Ovary (tissue), 9 donors: ENCODE data around the gene CASK. TPM values are rescaled to one million over a fixed set of nuclear protein-coding genes. Genes with fewer than 3 reads are reported as not detected.

Experiments
- DNase-seq, 5 donors: peaks; one replicate each; pipeline ENCODE4 v3.0.0-alpha.2; 2019 to 2020
- H3K27ac ChIP-seq, 2 donors: fragments of 200-600 bp; one replicate each; pipeline versions ENCODE4 v1.5.1 to v1.8.0; 2019 to 2022
- H3K27me3 ChIP-seq: fragments of 200-600 bp; one replicate; pipeline ENCODE4 v1.8.0; 2022
- H3K36me3 ChIP-seq: fragments of 200-600 bp; sonication (generic); one replicate; pipeline ENCODE4 v1.5.1; 2019
- H3K4me1 ChIP-seq: one replicate; pipeline ENCODE4 v1.8.1; 2013; ENCODE audit warnings: mild to moderate bottlenecking, moderate library complexity; ENCODE audit not compliant: insufficient read depth
- H3K4me3 ChIP-seq: fragments of 200-600 bp; sonication (generic); one replicate; pipeline ENCODE4 v1.5.1; 2017
- H3K9me3 ChIP-seq, 2 donors: fragments of 200-600 bp in 1 of 2; sonication (generic) in 1 of 2; one replicate each; pipeline versions ENCODE4 v1.5.1 to v1.8.1; 2013 to 2019; ENCODE audit warnings: mild to moderate bottlenecking in 1 of 2, moderate library complexity in 1 of 2
- CTCF ChIP-seq, 3 donors: fragments of 450-650 bp in 2 of 3; fragments of 200-600 bp in 1 of 3; IDR thresholded peaks; one replicate each; pipeline versions ENCODE4 v1.5.1 to v1.8.0; 2016 to 2022; ENCODE audit warnings: antibody characterized with exemption in 3 of 3, mild to moderate bottlenecking in 1 of 3
- EP300 ChIP-seq: sonication (generic); formaldehyde crosslinking; IDR thresholded peaks from one replicate; pipeline ENCODE4 v1.6.1; 2017; ENCODE audit warnings: antibody characterized with exemption
- POLR2A ChIP-seq: fragments of 450-650 bp; IDR thresholded peaks from one replicate; pipeline ENCODE4 v1.6.1; 2017; ENCODE audit warnings: antibody characterized with exemption, mild to moderate bottlenecking, moderate library complexity
- WGBS, 3 donors: extraction: QIAGEN DNeasy Blood & Tissue Kit in 1 of 3; methylation state at CpG; one replicate each; pipeline versions ENCODE4 v1.1.5 to v1.1.7; 2013 to 2017; 5-methylcytosine and 5-hydroxymethylcytosine counted together
- intact Hi-C, 4 donors: fragments of 100-400 bp; cut with DNase I; formaldehyde crosslinking; loops; one replicate each; pipeline versions ENCODE4 v1.11.0 to v1.15.1; 2022 to 2023
- polyA plus RNA-seq, 2 donors: library from polyadenylated mRNA; stranded (reverse); fragments of 200-250 nt in 1 of 2; fragments of 350-450 nt in 1 of 2; fragmentation: Illumina TruSeq in 1 of 2; extraction: RNeasy Lipid Tissue Mini Kit (QIAGEN cat#74804) in 1 of 2; gene quantifications; one replicate each; pipeline ENCODE4 v1.2.3, GENCODE V29; 2013 to 2014
- total RNA-seq, 7 donors: library from RNA; depleted of rRNA in 2 of 7; stranded (reverse); fragments of >200 nt in 2 of 7; fragmentation: NEBNext Ultra II Directional in 3 of 7; extraction: Animal tissue kit (Norgen Biotek cat#: 25700) in 3 of 7; gene quantifications; one replicate each; pipeline versions ENCODE4 v1.1.0 to v1.2.4, GENCODE V29; 2016 to 2023
- donor health status: DM: no; HTN: no; CAD: no; lungs with moderate emphysema.
- donor health status: DM: no; HTN: no; CAD: no.
- donor health status: Bipolar disorder and iron deficiency.
- donor health status: DM: yes; HTN: yes; CAD: no.
- donor health status: DM: no; HTN: no; CAD: no.
- donor health status: DM: yes; HTN: yes; CAD: no.

The CASK gene
- total and polyA plus RNA-seq, 9 donors = 11.3 to 70.9 (median 36.8) TPM

- 76 to 82% (median 76%) methylated on average over 5 of the region's 5 CpGs for WGBS, 3 donors
- intact Hi-C loops = no loop called here
- no peaks in the 10 kb centered on the region for H3K4me1 ChIP-seq
- H3K27ac ChIP-seq = no peak overlapping the region
- no peaks in the 10 kb centered on the region for H3K27me3 ChIP-seq
- DNase-seq = no peak
- H3K36me3 ChIP-seq = no peaks in the 10 kb centered on the region
- H3K9me3 ChIP-seq = no peaks in the 10 kb centered on the region
- TF ChIP-seq EP300 (no peak), POLR2A (no peak), CTCF (IDR thresholded peaks at IDR 0.05) (no peak)
- H3K4me3 ChIP-seq = no peak overlapping the region
Measured at GRCh38 chrX:41917517-41917916, 5.8 kb downstream of the CASK start.

- H3K27me3 ChIP-seq = no peaks in the 10 kb centered on the region
- no peaks in the 10 kb centered on the region for H3K4me1 ChIP-seq
- H3K9me3 ChIP-seq = no peaks in the 10 kb centered on the region
- DNase-seq = no peak
- no peak overlapping the region for H3K4me3 ChIP-seq
- intact Hi-C loops = no loop called here
- 44 to 51% (median 45%) methylated on average over 1 of the region's 1 CpG for WGBS, 3 donors
- no peak for TF ChIP-seq EP300
- no peak for TF ChIP-seq POLR2A
- no peak for TF ChIP-seq CTCF (IDR thresholded peaks at IDR 0.05)
- no peak overlapping the region for H3K27ac ChIP-seq
- H3K36me3 ChIP-seq = no peaks in the 10 kb centered on the region
Measured at GRCh38 chrX:41913476-41913875, 9.9 kb downstream of the CASK start.

GRCh38 chrX:41912923-41913322, 10.4 kb downstream of the CASK start:
- intact Hi-C loops = no loop called here

GRCh38 chrX:41909068-41909467, 14.3 kb downstream of the CASK start:
- DNase-seq = no peak
- Histone ChIP-seq H3K27me3 (no peaks in the 10 kb centered on the region), H3K9me3 (no peaks in the 10 kb centered on the region), H3K36me3 (no peaks in the 10 kb centered on the region), H3K27ac (no peak overlapping the region), H3K4me3 (no peak overlapping the region), H3K4me1 (no peaks in the 10 kb centered on the region)
- no peak for TF ChIP-seq POLR2A
- TF ChIP-seq EP300 = no peak
- no peak for TF ChIP-seq CTCF (IDR thresholded peaks at IDR 0.05)
- intact Hi-C loops = no loop called here

More at GRCh38 chrX:41912923-41913322, 10.4 kb downstream of the CASK start:
- Histone ChIP-seq H3K27me3 (no peaks in the 10 kb centered on the region), H3K9me3 (no peaks in the 10 kb centered on the region), H3K36me3 (no peaks in the 10 kb centered on the region), H3K27ac (no peak overlapping the region), H3K4me3 (no peak overlapping the region), H3K4me1 (no peaks in the 10 kb centered on the region)
- TF ChIP-seq CTCF (IDR thresholded peaks at IDR 0.05) (no peak), POLR2A (no peak), EP300 (no peak)
- WGBS, 3 donors = 69 to 71% (median 70%) methylated on average over 4 of the region's 4 CpGs
- no peak for DNase-seq
